HG02678 (cell line): ENCODE measurements around the gene SORT1.
A peak's percentile ranks its signal among the peaks of the same experiment; 100 is the strongest.
"Not testable (repeated sequence)": the region's sequence is repeated elsewhere in the genome, so short reads cannot be mapped to it uniquely, and the experiment has no call there.

Experiments
- ATAC-seq: cut with Tn5 transposase; IDR thresholded peaks from one replicate; pipeline ENCODE4 v1.9.1; 2021; ENCODE audit warnings: mild to moderate bottlenecking, moderate library complexity; ENCODE audit not compliant: unreplicated experiment

Gene SORT1

DNA sequence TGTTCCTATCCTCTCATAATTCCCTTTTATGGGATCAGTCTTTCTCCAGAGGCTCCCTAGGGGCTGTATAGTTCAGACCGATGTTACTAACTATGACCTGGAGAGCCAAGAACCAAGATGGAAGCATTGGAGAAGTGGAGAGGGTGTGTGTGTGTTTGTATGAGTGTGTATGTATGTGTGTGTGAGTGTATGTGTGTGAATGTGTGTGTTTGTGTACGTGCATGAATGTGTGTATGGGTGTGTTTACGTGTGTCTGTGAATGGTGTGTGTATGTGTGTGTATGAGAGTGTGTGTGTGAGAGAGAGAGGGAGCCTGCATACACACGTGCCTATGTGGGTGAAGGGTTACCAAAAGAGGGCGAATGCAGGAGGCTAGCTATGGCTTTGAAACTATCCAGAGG, 95.8 kb downstream of the SORT1 start:
- ATAC-seq: no peak

DNA sequence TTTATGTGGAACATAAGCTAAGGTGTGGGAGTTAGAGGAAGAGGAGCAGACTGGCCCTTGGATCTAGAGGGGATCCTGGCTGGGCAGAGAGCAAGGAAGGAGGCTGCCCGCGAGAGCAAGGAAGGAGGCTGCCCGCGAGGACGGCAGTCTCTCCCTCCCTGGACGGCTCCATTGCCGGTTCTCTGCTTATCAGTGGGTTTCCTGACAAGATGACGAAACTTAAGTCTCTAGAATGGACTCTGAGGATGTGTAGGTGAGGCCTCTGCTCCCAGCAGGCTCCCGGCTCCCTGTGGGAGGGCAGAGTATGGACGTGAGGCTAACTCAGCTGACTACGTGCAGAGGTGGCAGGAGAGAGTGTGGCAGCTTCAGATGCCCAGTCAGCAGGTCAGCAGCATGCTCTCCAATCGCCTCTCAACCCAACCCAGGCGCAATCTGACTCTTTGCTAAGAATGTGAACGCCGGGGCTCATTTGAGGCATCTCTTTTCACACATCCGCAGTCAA, 97.0 kb downstream of the SORT1 start:
- ATAC-seq: no peak

DNA sequence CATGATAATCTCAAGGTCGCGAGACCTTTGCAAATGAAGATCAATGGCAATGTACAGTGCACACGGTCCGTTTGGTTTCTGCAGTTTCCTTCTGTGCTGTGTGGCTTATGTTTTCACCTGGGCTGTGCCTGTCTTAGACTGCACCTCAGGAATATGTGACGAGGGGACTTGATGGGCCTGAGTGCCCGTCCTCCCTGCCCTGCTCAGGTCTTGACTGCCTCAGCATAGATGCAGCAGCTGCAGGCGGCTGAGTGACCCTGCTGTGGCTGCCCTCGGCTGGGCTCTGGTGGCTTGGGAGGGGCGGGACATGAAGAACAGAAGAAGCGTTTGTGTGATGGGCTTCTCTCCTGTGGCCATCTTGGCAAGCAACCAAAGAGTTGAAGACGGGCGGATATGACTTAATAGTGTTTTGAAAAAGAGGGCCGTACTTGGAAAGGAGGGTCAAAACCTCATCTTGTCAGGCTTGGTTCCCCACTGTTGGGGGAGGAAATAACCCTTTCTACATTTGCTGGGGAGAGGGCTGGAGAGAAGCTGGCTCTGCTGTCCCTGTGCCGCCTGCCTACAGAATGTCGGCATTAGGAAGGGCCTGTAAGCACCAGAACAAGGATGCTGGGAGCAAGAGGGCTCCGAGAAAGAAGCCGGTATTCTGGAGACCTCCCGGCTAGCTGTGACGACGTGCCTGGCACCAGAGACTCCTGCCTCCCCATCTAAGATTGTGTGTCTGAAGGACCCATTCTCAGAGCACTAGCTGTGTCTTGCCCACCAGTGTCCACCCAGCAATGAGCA, 98.0 kb downstream of the SORT1 start:
- ATAC-seq: no peak

DNA sequence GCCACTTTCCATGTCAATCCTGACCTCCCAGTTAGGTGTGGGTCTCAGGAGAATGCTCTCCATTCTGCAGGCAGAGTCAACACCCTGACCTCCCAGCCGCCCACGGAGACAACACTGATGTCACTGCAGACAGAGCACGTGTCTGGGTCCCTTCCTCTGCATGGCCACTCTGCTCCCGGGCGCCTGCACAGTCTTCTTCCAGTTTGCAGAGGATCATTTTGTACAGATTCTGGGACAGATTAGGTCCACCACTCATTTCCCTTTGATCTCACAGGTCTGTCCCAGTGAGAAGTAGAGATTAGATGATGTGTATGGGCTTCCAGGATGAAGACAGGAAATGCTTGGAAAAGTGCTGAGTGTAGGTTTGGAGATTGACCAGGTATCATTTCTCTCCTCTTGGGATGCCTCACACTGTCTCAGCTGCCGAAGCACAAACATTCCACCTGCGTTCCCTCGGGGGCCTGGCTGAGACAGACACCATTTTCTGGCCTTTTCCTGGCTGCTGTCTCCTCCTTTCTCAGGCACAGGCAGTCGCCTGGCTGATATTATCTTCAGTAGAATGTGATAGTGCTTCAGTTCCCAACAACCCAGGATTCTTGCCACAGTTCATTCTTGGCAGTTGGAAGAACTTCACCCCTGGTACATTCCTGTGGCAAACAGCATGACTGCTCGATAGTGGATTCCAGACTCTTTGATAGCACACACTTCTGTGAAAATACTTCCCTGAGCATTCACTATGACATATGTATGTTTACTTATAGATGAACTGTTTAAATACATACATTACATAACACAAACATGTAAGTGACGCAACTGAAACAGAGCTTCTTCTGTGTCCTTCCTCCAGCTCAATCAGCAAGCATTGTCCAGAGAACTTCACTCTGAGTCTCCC, 98.8 kb downstream of the SORT1 start:
- no peak for ATAC-seq

- no peak for ATAC-seq
Observed at GRCh38 chr1:109296782-109297181, 100.9 kb downstream of the SORT1 start.

- ATAC-seq: no peak
Observed at GRCh38 chr1:109295712-109296415, 101.9 kb downstream of the SORT1 start.

- ATAC-seq: no peak
Observed at GRCh38 chr1:109294481-109294880, 103.2 kb downstream of the SORT1 start.

- no peak for ATAC-seq
Observed at GRCh38 chr1:109293026-109293425, 104.7 kb downstream of the SORT1 start.

DNA sequence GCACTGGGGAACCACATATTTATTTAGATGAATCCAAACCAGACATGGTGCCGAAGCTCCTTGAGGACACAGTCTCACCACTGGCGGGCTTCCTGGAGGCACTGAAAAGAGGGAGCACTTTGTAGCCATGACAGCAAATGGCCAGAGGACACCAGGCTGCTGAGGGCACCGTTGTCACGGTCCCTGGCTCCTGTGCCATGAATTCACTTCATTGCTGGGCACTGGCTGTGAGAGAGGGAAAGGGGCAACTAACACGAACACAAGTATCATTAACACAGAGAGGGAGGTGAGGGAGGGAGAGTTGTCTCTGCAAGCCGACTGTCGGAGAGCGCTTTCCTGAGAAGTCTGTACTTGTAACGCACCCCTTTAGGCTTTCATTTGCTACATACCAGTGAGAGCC, 105.4 kb downstream of the SORT1 start:
- no peak for ATAC-seq

GRCh38 chr1:109290998-109291397, 106.7 kb downstream of the SORT1 start:
- no peak for ATAC-seq

DNA sequence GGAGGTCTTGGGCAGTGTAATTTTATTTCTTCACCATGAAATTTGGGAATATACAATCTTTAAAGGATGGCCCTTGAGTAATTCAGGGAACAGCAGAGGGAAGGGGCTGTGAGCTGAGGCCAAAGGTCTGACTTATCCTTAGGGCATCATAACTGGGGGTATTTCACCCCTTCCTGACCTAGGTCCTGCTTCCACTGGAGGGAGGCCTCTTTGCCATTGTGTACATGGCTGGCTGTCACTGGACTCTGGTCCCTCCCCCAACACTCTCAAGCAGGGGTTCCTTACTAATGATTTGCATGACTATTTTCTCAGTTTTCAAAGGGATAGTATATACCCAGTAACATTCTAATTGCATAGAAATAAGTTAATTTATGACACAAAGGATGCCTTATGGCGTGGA, 107.6 kb downstream of the SORT1 start:
- ATAC-seq: no peak

- not testable (repeated sequence) for ATAC-seq
Observed at GRCh38 chr1:109286762-109287161, 111.0 kb downstream of the SORT1 start.

DNA sequence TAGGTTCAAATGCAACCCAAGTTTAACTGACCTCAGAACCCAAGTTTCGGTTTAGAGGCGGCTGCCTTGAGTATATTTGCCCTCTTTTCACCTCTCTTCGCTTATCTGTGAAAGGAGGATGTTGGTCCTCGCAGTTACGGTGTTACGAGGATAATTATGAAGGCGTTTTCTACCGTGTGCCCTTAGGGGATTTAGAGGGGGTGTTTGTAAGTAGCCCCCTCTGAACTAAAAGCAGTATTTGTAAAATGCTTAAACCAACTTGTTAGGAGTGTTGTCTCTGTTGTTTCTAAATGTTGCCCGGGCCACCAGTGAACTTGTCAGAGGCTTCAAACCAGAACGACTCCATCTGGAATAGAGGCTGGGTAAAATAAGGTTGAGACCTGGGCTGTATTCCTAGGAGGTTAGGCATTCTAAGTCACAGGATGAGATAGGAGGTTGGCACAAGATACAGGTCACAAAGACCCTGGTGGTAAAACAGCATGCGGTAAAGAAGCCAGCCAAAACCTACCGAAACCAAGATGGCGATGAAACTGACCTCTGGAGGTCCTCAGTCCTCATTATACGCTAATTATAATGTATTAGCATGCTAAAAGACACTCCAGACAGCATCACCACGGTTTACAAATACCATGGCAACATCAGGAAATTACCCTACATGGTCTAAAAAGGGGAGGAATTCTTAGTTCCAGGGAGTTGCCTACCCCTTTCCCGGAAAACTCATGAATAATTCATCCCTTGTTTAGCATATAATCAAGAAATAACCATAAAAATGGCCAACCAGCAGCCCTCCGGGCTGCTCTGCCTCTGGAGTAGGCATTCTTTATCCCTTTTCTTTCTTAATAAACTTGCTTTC, 113.7 kb downstream of the SORT1 start:
- ATAC-seq: peak; percentile 24

GRCh38 chr1:109282952-109283747, 114.6 kb downstream of the SORT1 start, which contains the start of gene PSRC1:
PSRC1 (minus strand) TSS chr1:109283145.
- ATAC-seq: peak; percentile 96

DNA sequence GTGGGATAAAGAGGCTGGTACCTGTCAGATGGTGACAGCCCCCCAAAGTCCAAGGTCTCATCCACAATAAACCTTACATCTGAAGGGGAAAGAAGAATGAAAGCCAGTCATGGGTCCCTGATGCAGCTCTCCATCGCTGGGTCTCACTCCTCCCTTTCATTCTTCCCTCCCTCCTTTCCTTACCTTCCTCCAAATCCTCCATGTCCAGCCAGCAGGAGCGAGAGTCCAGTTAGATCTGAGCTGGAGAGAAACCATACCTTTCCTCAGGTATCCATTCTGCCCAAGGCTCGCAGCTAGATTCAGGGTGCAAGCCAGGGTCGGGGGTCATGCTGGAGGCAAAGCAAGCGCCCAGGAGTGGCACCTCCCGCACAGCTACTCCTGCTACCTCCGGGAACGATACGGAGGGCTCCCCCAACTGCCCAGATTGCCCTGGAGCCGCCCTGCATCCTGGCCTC, 115.2 kb downstream of the SORT1 start:
- no peak for ATAC-seq

- no peak for ATAC-seq
Observed at GRCh38 chr1:109281680-109282496, 115.8 kb downstream of the SORT1 start.

DNA sequence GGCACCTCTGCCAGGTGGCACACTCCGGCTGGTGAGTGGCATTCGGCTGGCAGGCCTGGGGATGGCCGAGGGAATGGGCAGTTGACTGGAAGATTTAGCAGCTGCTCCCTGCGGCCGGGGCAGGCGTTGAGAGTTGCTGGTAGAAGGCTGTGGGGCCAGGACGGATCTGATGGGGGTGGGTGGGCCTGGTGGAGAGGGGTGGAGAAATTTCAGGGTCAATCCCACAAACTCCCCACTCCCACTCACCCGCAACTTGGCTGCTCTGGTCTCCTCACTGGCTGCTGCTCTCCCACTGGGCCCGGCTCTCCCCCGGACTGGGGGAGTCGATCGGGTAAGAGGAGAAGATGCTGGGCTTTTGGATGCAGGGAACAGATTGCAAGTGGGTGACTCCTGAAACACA, 116.9 kb downstream of the SORT1 start:
- ATAC-seq: no peak

GRCh38 chr1:109279615-109280278, 118.0 kb downstream of the SORT1 start:
- no peak for ATAC-seq
